ENCODE data around the gene EEF1AKMT4.

The EEF1AKMT4 gene

GRCh38 chr3:184236033-184236410 is 13.4 kb upstream of the EEF1AKMT4 start:
- DNase-seq: no peak

- no peak for DNase-seq
These were observed 12.8 kb upstream of the EEF1AKMT4 start for GRCh38 chr3:184236636-184237035.

GRCh38 chr3:184237211-184237610 is 12.3 kb upstream of the EEF1AKMT4 start:
- no peak for DNase-seq

GRCh38 chr3:184237807-184238206 is 11.7 kb upstream of the EEF1AKMT4 start:
- no peak for DNase-seq

DNA sequence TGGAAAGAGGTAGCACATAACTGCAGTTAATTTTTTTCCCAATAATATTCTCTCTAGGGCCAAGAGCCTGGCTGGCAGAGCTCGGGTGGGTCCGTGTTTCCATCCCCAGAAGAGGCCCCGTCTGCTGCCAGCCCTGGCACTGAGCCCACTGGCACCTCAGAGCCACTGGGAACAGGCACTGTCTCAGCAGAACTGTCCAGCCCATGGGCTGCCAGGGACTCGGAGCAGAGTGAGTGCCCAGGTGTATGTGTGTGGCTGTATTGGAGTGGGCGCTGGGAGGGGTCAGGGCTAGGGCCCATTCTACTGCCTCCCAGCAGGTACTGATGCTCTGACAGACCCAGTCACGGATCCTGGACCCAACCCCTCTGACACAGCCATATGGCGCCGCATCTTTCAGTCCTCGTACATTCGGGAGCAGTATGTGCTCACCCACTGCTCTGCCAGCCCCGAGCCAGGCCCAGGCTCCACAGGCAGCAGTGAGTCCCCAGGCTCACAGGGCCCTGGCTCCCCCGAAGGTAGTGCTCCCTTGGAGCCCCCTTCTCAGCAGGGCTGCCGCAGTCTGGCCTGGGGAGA is 11.1 kb upstream of the EEF1AKMT4 start:
- DNase-seq: no peak

DNA sequence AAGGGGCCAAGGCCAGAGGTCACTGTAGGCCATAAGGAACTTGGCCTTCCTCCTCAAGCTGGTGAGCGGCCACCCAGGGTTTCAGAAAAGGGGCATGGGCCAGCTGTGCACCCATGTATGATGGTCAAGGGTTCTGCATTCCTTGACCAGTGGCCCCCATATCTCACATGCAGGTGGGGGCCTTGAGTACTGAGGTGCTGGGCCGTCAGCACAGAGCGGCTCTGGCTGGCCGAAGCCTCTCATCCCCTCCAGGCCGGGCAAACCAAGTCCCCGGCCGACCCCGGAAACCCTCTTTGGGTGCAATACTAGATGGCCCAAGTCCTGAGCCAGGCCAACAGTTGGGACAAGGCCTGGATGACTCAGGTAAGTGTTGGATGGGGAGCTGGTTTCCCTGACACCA is 10.3 kb upstream of the EEF1AKMT4 start:
- DNase-seq: no peak

DNA sequence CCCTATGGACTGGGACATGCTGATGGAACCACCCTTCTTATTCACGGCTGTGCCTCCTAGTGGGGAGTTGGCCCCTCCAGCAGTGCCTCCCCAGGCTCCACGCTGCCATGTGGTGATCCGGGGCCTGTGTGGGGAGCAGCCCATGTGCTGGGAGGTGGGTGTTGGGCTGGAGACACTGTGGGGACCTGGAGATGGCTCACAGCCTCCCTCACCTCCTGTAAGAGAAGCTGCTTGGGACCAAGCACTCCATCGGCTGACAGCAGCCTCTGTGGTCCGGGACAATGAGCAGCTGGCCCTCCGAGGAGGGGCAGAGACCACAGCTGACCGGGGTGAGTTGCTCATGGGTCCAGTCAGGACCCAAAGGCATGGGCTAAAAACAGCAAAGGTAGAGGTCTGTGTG is 9.8 kb upstream of the EEF1AKMT4 start:
- no peak for DNase-seq

DNA sequence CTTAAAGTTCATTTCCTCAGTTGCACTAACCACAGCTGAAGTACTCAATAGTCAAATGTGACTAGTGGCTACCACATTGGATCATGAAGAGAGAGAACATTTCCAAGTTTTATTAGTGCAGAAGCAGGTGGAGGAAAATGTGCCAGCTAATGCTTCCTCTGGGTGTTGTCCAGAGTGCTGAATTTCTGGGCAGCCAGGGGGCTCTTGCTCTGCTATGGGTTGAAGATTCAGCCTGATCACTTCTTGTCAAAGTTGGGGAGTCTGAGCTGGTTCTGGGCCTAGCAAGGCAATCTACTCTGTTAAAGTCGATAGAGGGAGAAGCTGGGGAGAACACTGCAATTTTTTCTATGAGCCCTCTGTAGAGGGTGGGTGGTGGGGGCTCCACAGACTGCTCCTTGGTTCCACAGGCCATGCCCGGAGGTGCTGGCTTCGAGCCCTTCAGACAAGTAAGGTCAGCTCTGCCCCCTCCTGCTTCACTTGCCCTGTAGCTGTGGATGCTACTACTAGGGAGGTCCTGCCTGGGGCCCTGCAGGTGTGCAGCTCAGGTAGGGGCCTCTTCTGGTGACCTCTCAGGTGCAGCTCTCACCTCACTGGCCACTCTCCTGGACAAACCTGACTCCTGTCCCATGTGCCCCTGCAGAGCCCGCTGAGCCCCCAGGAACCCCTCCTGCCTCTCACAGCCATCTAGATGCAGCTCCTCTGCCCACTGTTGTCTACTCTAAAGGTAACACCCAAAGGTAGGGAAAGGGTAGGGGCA is 8.9 kb upstream of the EEF1AKMT4 start:
- DNase-seq: no peak

DNA sequence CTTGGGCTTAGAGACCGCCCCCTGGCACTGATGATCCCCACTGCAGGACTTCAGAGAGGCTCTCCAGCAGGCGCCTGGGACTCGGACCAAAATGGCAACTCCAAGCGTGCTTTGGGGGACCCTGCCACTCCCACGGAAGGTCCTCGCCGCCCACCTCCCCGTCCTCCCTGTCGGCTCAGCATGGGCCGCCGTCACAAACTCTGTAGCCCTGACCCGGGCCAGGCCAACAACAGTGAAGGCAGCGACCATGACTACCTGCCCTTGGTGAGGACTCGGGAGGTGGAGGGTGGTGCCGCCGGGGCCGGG is 8.4 kb upstream of the EEF1AKMT4 start:
- DNase-seq: no peak

- no peak for DNase-seq
These were observed 7.8 kb upstream of the EEF1AKMT4 start for GRCh38 chr3:184241447-184242296.

GRCh38 chr3:184242297-184242685 is 7.2 kb upstream of the EEF1AKMT4 start:
- no peak for DNase-seq

DNA sequence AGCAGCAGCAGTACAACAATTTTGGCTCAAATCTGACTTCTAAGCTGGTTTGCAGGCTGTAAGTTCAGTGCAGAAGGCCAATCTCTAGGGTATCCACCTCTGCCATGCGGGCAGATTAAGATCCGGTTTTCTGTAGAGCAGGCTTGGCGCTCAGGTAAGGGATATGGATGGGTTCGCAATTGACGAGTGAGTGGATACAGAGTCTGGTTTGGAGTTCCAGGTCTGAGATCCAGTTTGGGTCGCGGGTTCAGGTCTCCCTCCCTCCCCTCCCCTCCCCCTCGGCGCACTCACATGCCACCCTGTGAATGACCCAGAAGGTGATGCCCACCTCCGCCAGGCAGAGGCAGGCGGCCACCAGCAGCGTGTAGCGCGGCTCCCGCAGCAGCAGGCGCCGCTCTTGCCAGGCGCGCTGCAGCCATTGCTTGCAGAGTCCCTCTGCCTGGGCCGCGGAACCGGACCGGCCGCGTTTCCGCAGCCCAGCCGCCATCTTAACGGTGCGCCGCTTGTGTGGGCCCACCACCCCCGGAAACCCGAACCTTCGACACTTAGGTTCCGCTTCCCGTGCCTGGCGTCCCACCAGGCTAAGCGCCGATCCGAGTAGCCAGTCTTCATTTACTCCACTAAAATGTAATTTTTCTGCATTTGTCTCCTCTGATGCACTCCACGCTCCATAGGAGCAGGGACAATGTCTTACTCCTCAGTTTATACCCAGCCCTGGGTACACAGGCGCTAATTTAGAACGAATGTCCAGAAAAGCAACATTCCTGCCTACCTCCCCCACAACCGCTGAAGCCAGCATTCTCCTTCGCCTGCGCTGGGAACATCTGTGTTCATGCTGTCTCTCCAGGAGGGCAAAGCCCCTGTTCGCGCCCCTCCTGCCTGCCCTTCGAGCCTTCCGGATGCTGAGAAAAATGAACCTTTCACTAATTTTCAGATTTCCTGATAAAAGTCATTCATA is 739 bp upstream of the EEF1AKMT4 start, which contains the start of gene ALG3:
Gene ALG3 (minus strand): TSS at position 509 of the 958 bp plus-strand sequence. CDS start 22 bp downstream, at position 487.
- peak; percentile 86 for DNase-seq

DNA sequence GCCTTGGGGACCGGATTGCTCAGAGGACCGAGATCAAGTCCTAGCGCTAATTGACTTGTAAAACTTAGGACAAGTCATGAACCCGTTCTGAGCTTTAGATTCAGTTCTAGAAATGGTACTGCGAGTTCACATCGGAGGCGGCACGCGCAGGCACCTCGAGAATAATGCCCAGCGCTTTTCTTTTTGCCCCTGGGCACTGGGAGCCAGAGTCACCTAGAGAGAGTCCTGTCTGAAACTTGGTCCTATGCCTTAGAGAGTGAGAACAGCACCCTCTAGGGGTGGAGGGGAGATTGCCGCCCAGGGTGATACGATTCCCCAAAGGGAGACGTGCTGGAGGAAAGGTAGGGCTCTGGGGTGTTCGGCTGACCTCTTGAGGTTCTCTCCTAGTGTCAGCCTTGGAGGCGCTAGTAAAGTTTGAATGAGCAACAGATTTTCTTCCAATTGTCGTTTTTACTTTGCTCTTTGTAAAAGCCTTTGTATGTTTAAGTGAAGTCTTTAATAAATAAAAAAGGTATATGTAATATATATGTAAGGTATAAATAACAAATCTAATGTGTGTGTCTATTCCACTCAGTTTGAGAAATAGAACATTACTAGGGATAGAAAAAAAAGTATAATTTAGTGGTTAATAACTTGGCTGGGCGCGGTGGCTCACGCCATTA is 826 bp downstream of the EEF1AKMT4 start:
- DNase-seq: peak; percentile 90

DNA sequence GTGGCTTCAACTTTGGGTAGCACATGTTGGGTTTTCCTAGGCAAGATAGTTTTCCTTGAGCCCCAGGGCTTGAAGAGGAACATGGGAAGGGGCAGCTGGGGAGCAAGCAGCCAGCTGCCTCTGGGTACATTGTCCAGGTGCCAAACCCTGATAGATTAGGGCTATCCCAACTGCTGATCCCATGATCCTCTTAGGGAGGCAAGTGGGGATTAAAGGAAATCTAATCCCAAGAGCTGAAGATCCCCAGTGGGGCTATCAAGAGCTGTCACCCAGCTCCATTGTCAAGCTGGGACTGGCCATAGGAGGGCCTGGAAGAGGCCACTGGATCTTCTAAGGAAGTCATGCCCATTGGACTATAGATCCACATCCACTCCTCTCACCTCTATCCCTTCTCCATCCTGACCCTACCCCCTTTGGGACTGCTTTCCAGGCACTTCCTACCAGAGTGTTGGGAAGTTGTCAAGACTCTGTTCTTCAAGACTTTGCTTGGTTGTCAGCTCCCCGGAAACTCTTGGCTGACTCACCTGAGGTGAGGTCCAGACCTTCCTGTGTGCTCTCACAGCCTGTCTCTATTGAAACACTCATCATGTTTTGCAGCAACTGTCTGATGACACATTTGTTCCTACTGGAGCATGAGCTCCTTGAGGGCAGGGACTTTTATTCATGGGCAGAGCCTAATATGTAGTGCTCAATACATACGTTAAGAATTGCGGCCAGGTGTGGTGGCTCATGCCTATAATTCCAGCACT is 6.0 kb downstream of the EEF1AKMT4 start:
- DNase-seq: no peak

DNA sequence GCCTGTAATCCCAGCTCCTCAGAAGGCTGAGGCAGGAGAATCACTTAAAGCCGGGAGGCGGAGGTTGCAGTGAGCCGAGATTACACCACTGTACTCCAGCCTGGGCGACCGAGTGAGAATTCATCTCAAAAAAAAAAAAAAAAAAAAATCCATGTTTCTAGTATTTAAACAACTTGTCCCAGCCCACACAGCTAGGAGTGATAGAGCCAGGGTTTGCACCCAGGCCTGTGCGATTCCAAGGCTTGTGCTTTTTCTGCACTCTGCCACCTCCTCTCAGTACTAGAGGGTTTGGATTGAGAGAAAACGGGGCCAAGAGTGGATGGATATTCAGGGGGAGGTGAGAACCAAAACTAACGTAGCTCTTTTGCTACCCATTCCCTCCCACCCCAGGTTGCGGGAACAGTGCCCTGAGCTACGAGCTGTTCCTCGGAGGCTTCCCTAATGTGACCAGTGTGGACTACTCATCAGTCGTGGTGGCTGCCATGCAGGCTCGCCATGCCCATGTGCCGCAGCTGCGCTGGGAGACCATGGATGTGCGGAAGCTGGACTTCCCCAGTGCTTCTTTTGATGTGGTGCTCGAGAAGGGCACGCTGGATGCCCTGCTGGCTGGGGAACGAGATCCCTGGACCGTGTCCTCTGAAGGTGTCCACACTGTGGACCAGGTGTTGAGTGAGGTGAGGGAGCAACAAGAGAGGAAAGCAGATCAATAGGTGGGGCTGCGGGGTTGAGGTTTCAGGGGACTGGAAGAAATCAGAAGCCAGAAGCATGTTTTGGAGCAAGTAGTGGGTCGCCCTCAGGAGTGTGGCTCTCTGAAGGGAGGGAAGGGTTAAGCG is 7.8 kb downstream of the EEF1AKMT4 start:
- DNase-seq: no peak

- no peak for DNase-seq
These were observed 9.5 kb downstream of the EEF1AKMT4 start for GRCh38 chr3:184258926-184259325.

DNA sequence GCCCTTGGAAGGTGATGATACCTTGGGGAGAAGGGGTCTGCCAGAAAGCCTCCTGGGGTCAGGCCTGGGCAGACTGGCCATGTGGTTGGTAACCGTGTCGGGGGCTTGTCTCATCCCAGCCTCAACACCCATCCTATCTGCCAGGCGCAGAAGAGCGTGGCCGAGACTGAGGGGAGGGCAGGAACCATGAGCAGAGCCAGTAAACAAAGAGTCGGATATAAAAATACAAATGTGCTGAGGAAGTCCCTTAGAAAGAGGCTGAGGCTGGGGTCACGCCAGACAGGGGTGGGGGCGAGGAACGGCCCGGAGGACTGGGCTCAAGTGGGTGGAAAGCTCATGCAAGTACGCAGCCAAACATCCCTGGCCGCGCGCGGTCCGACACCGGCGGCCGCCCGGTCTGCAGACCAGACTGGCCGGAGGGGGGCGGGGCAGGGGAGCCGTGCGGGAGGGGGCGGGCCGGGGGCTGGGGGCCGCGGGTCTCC is 10.0 kb downstream of the EEF1AKMT4 start:
- DNase-seq: no peak

GRCh38 chr3:184259878-184260723 is 10.6 kb downstream of the EEF1AKMT4 start:
- peak; percentile 25 for DNase-seq

GRCh38 chr3:184260724-184261269 is 11.3 kb downstream of the EEF1AKMT4 start:
- DNase-seq: no peak

Data from activated gamma-delta T cell treated with Interleukin-2 at 50 U/mL for 16 hours (primary cell).